NCI-H2171 treated with DMSO at 0.1 percent for 48 hours (cell line): ENCODE data around the gene KLHL29.

Source experiments
- DNase-seq: peaks from one replicate; lab custom pipeline; 2025; lab: John Stamatoyannopoulos, UW

KLHL29 gene

GRCh38 chr2:23593752-23594459 is 208.9 kb downstream of the KLHL29 start:
- DNase-seq: peak; percentile 92

GRCh38 chr2:23594460-23594825 is 209.5 kb downstream of the KLHL29 start:
- DNase-seq: no peak

GRCh38 chr2:23595021-23595420 is 210.0 kb downstream of the KLHL29 start:
- no peak for DNase-seq

GRCh38 chr2:23595601-23596251 is 210.7 kb downstream of the KLHL29 start:
- DNase-seq: peak; percentile 64

- no peak for DNase-seq
Observed at GRCh38 chr2:23596316-23596885, 211.4 kb downstream of the KLHL29 start.

GRCh38 chr2:23597687-23598086 is 212.7 kb downstream of the KLHL29 start:
- DNase-seq: no peak

- no peak for DNase-seq
Observed at GRCh38 chr2:23599006-23599405, 214.0 kb downstream of the KLHL29 start.

- peak; percentile 90 for DNase-seq
Observed at GRCh38 chr2:23599667-23600066, 214.7 kb downstream of the KLHL29 start.

GRCh38 chr2:23600346-23600745 is 215.4 kb downstream of the KLHL29 start:
- DNase-seq: peak; percentile 45

GRCh38 chr2:23601301-23601965 is 216.5 kb downstream of the KLHL29 start:
- DNase-seq: no peak

GRCh38 chr2:23602116-23602515 is 217.1 kb downstream of the KLHL29 start:
- DNase-seq: no peak

- DNase-seq: no peak
Observed at GRCh38 chr2:23603156-23603555, 218.2 kb downstream of the KLHL29 start.

GRCh38 chr2:23603581-23603980 is 218.6 kb downstream of the KLHL29 start:
- DNase-seq: no peak

GRCh38 chr2:23604731-23605130 is 219.8 kb downstream of the KLHL29 start:
- DNase-seq: no peak

GRCh38 chr2:23605236-23605635 is 220.3 kb downstream of the KLHL29 start:
- DNase-seq: no peak

- DNase-seq: no peak
Observed at GRCh38 chr2:23606196-23606595, 221.2 kb downstream of the KLHL29 start.

- DNase-seq: no peak
Observed at GRCh38 chr2:23606968-23607367, 222.0 kb downstream of the KLHL29 start.

GRCh38 chr2:23607925-23608324 is 222.9 kb downstream of the KLHL29 start:
- DNase-seq: no peak

- DNase-seq: no peak
Observed at GRCh38 chr2:23609254-23609653, 224.3 kb downstream of the KLHL29 start.

- DNase-seq: no peak
Observed at GRCh38 chr2:23611839-23612238, 226.9 kb downstream of the KLHL29 start.

- DNase-seq: no peak
Observed at GRCh38 chr2:23614701-23615100, 229.7 kb downstream of the KLHL29 start.

GRCh38 chr2:23615216-23616020 is 230.4 kb downstream of the KLHL29 start:
- no peak for DNase-seq
